Myocyte (in vitro differentiated cells): ENCODE data around the gene NCKAP5L. TPM values are rescaled to one million over a fixed set of nuclear protein-coding genes. Genes with fewer than 3 reads are reported as not detected.
"Not testable (repeated sequence)": the region's sequence is repeated elsewhere in the genome, so short reads cannot be mapped to it uniquely, and the experiment has no call there.

ENCODE experiments used
- DNase-seq: peaks from one replicate; pipeline ENCODE4 v3.0.0-alpha.2; 2012; ENCODE audit warnings: low read depth
- total RNA-seq: library from RNA; depleted of rRNA; stranded (reverse); fragments of >200 nt; gene quantifications from 2 replicates; pipeline ENCODE4 v1.2.3, GENCODE V29; 2014

NCKAP5L gene
- total RNA-seq, 1 donor from 2014 or later = 95.7 TPM

DNA sequence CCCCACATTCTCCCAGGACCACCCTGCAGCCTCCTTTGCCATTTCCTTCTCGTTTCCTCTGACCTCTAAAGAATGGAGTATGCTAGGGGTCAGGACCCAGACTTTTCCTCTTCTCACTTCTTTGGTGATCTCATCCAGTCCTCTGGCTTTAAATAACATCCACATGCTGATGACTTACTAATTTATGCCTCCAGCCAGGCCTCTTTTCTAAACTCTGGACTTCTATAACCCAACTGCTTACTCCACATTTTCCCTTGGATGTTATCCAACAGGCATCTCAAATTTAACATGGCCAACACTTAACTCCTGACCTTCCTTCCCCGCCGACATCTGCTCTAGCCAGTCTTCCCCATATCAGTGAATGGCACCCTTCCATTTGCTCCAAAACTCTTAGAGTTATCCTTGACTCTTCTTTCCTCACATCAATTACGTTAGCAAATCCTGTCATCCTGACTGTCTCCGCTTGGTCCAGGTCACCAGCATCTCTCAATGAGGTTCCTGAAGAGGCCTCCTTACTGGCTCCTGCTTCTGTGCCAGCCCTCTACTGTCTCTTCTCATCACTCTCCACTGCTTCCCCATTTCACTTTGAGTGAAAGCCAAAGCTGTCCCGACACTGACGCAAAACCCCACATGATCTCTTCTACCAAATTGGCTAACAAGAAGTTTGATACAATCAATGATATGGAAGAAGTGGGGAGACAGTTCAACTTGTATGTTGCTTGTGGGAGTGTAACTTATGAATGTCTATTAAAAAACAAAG lies 44.1 kb downstream of the NCKAP5L start:
- DNase-seq = peak; percentile 95

DNA sequence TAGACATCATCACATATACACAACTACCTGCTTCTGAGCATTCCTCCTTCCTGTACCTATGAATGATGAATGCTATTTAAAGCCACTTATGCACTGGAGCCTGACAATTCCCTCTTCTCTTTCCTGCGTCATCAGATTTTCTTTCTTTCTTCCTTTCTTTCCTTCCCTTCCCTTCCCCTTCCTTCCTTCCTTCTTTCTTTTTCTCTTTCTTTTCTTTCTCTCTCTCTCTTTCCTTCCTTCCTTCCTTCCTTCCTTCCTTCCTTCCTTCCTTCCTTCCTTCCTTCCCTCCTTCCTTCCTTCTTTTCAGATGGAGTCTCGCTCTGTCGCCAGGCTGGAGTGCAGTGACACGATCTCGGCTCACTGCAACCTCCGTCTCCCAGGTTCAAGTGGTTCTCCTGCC lies 47.3 kb downstream of the NCKAP5L start:
- DNase-seq = not testable (repeated sequence)

DNA sequence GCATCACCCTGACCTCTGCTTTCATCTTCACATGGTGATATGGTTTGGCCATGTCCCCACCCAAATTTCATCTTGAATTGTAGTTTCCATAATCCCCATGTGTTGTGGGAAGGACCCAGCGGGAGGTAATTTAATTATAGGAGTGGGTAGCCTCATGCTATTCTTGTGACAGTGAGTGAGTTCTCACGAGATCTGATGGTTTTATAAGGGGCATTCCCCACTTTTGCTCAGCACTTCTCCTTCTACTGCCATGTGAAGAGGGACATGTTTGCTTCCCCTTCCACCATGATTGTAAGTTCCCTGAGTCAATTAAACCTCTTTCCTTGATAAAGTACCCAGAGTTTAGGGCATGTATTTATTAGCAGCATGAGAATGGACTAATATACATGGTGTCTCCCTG lies 48.6 kb downstream of the NCKAP5L start:
- peak; percentile 71 for DNase-seq

DNA sequence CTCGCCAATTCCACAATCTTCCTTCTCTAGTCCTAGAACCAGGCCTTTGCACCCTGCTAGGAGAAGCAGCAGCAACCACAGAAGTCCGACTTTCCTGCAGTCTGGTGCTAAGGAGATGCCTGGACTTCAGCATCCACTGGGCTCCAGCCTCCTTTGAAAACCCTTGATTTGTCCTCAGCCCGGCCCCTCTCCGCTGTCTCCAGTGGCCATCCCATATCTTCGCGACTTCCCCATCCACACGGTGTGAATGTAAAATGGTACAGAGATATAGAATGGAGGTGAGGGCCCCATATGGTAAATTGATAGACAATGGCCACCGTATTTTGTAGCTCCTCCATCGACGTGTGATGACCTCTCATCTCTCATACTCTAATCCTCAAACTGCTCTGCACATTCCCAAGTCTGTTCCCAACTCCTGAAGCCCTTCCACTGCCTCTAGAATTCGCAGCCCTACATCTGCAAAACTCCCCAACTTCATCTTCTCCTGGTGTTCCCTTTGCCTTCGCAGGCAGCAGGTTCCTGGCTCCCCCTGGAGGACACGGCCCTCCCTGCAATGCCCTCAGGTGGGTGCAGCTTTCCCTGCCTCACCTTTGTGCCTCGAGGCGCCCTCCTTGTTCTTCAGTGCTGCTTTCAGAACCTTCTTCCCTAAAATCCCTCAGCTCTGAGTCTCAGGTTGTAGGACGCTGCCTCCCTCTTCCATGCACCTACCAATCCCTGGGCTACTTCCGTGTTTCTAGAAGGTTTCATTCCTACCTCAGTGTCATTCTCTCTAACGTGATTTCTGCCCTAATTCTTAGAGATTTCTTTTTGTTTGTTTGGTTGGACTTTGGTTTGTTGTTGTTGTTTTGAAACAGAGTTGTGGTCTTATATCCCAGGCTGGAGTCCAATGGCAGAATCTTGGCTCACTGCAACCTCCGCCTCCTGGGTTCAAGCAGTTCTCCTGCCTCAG lies 50.1 kb downstream of the NCKAP5L start:
- DNase-seq = peak; percentile 36

DNA sequence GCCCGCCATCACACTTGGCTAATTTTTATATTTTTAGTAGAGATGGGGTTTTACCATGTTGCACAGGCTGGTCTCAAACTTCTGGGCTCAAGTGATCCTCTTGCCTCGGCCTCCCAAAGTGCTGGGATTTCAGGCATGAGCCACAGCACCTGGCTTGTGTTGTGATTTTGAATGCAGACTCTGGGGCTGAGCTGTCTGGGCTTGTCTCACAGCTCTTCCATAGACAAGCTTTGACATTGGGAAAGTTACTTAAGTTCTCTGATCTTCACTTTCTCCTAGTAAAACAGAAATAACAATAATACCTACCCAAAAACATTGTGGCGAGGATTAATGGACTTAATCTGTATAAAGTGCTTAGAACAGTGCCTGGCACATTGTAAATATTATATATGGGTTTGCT lies 50.9 kb downstream of the NCKAP5L start:
- no peak for DNase-seq

DNA sequence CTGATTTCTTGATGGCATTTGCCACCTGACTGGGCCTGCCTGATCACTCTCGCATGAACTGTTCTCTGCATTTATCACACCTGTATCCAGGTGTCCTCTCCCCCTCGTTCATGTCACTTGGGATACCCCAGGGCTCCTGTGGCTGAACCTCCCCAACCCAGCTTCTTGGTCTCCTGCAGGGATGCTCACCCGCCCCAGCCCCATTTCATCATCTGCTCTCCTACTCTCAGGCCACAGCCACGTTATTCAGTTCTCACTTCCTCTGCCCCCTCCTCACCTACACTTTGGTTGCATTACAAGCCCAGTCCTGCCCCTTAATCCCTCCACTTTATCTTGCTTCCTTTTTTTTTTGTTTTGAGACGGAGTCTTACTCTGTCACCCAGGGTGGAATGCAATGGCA lies 51.4 kb downstream of the NCKAP5L start:
- DNase-seq = no peak

DNA sequence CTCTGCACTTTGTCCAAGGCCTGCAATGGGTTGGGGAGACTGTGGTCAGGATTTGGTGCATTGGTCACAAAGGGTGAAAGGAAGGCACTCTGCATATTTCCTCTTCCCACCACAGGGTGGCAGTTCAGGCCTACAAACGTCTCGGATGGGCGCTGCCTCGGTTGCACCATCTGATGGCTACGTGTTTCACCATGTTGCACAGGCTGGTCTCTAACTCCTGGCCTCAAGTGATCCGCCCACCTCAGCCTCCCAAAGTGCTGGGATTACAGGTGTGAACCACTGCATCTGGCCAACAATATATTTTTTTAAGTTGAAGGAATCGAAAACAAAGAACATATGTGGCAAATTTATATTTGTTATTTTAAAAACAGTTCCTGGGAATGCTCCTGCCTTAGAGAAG lies 51.8 kb downstream of the NCKAP5L start:
- DNase-seq = peak; percentile 81

DNA sequence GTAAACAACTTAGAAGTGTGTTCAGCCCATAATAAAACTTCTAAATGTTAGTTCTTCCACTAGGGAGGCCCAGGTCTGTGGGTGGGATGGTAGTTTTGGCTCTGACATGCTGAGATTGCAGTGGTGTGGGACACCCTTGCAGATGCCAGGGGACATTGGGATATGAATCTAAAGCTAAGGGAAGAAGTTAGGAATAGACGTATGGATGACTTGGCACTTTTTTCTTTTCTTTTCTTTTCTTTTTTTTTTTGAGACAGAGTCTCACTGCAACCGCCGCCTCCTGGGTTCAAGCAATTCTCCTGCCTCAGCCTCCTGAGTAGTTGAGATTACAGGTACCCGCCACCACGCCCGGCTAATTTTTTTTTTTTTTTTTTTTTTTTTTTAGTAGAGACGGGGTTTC lies 55.1 kb downstream of the NCKAP5L start:
- DNase-seq = not testable (repeated sequence)

DNA sequence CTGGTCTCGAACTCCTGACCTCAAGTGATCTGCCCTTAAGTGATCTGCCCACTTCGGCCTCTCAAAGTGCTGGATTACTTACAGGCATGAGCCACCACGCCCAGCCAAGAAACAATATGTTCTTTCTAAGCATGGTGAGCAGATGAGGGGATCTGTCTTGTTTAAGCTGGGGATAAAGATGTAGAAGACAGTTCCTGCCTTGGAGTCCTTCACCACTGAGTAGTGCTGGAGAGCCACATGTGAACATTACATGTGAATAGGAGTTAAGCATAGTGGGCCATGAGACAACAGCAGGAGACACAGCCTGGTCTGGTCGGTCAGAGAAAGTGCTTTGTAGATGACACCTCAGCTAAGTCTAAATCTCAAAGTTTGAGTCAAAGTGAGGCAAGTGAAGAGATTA lies 60.9 kb downstream of the NCKAP5L start:
- DNase-seq = no peak

DNA sequence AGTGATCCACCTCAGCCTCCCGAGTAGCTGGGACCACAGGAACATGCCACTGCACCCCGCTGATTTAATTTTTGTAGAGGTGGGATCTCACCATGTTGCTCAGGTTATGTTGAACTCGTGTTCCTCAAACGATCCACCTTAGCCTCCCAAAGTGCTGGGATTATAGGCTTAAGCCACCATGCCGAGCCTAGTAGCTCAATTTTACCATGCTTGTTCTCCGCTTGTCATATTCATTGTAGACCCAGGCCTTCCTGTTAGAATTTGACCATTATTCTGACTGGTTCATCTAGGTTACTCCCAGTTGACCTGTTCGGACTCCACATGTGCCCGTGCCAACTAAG lies 62.1 kb downstream of the NCKAP5L start:
- DNase-seq = no peak

DNA sequence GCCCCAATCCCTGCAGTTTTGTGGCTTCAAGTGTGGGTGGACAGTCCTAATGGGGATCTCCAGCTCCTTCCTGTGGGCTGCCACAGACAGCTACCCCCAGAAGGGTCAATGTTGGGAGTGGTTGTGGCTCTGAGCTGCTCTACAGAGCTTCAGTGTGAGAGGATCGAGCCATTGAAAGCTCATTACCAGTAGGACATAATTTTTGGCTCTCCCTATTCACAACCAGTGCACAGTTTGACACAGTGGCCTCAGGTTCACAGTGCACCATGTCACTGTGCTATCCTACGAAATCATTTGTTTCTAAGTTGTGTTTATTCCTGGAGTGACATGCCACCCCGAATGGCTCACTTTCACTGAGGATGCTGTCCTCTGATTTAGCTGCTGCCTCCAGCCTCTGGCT lies 64.1 kb downstream of the NCKAP5L start:
- DNase-seq = no peak

DNA sequence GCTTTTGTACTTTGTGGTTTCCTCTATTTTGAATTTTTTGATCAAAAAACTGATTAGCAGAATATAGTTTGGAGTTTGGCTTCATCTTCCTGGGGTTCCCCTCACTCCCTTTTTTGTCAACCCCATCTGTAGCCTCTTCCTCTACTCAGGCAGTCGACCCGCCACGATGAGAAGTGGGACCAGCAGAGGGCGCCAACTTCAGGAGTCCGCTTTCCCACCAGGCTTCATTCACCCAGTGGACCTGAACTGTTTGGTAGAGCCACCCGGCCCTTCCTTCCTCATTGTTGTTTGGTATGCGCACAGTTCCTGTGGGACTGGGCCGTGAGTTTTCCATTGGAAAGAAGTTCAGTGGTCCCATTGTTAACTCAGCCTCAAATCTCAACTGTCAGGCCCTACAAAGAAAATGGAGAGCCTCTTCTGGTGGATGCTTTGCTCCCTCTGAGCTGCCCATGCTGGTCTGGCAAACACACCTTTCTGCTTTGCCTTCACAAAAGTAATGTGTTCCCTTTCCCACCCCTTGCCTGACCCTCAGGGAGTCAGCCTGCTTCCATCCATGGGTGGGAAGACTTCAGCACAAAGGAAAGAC lies 65.1 kb downstream of the NCKAP5L start:
- peak; percentile 62 for DNase-seq

DNA sequence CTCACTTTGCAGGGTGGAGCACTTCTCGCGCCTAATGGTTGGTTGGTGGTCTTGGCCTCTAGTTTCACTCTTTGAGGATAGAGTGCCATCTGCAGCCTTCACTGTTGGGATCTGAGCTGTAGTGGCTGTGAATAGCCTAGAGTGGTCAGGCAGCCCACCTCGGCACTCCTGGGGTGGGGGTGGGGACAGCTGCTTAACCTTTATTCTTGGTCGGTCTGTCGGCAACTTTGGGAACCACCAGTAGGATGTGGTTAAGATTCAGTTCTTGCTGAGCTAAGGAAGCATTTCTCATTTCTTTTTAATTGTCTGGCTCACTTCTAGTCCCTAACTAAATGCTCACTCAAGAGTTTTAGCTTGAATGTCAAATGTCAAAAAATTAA lies 65.8 kb downstream of the NCKAP5L start:
- DNase-seq = no peak

DNA sequence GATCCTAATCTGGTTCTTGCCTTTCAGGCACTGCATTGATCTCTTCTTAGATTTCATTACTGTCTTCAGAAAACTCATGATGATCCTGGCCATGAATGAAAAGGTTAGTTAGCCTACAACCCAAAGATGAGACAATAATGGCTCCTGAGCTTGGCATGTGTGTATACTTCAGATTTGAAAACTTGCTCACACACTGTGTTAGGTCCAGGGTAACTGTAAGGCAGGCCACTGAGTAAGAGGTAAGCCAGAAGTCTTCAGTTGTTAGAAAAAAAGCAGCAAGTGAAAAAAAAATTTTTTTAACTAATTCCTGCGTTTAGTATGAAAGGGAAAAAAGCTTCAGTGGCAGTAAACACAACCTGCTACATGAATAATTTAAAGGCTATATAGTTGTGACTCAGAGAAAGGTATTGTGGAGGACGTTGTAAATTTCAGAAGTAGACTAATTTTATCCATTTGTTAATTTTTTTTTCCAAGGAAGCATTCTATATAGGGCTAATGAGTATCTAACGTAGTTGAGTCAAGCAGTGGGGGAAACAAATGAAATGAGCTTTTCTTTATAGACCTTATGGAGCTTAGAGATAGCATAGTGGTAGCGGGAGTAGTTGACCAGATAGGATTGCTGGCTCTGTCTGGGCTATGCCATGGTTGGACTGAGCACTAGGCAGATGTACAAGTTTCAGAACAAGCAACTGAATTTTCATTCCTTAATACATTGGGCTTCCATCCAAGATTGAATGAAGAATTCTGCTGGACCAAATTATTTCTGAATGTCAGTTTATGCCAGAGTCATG lies 66.3 kb downstream of the NCKAP5L start:
- DNase-seq = no peak

DNA sequence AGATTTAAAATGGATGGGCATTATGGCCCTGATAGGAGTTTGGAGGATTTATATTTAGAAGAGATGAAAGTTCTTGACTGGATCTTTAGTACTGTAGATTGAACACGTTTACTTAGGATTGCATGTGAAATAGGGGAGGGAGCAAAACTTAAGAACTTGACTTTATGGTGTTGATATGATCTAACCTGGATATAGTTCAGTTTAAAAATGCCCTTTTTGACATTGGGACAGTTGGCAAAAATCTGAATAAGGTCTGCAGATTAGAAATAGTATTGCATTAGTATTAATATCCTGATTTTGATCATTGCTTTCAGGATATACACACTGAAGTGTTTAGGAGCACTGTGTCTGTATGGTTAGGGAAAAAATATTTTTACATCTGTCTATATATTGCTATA lies 77.2 kb downstream of the NCKAP5L start:
- no peak for DNase-seq

DNA sequence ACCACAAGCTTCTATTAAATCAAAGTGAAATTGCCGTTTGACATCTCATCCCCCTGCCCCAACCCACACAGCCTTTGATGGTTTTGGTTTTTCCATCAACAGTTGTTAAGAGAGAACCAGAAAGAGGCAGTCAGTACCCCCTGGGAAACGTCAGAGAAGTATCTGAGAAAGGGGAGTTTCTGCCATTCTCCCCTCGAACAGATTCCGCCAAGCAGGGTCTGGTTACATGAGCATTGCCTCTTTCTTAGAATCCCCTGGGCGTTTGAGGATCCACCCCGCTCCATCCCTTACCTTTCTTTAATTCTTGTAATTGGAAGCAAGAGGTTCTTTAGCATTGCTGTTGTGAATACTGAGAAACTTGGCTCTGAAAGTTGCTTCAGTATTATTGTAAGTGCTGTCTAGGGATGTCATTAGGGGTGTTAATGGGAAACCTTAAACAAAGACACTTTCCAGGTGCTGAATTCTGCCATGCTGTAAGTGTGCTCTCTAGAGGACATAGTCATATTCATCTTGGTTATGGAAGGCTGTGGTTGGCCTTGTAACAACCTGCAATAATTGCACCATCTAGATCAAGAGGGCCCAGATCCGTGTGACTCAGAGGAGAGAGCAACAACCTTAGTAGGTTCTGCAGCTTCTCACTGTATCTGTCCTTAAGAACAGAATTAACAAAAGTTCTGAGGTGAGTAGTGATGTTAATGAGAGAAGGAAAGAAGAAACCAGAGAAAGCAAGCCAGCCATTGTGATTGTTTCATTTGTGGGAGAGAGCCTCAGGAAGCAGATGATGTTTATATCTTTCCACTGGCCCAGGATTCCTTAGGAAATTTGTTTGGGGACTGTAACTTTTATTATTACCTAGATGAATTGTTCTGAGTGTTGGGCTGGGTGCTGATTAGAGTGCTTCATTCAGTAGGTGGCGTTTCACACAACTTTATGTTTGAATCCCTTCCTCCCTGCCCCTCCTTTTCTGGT lies 77.9 kb downstream of the NCKAP5L start:
- no peak for DNase-seq

DNA sequence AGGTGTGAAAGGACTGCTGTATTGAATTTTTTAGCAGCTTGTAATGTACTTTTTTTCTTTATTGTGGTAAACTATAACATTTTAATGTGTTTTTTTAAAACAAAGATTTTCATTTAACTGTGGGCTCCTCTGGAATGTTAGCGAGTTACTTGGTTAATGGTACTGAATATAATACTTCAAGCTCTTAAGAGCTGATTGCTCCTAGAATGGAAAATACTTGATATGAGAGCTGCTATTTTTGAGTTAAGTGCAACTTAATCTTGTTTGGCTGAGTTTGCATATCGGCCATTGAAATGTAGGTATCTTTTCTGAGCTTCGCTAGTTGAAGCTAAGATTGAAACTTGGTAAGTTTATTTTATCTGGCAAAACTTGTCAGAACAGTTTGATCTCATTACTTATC lies 79.4 kb downstream of the NCKAP5L start:
- no peak for DNase-seq

DNA sequence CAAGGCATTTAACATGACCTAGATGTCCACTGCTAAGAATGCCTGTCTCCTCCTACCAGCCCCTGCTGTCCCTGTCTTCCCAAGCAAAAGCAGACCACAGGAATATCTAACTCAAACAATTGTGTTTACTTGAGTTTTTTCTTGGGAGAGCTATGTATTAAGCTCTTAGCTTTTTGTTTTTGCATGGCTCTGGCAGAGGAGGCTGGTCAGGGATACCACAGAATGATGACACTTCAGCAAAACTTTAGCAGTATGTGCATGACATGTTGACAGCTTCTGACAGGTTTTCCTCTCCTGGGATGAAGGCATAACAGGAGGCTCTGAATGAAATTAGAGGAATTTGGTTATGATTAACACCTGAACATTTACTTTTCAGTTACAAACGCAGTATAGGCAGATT lies 79.9 kb downstream of the NCKAP5L start:
- DNase-seq = peak; percentile 51

DNA sequence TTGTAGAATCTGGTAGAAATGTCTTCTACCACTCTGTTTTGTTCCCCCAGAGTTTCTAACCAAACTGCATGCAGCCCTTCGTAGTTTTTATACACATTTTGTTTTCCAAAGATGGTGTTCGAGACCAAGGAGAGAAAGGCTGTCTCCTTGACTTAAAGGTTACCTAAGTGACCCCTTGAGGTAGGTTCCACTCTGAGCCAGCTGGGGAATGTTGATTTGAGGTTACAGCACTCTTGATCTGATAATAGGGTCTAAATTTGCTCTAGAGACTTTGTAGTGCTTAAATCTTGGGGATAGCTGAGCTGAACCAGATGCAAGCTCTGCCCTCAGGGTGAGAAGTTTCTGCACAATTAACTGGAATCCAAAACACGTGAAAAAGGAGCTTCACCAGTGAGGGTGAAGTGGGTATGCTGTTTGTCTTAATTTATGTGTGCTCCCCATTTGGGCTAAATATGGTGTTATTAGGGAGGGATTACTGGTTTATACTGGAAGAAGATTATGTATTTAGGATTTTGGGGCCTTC lies 83.8 kb downstream of the NCKAP5L start:
- no peak for DNase-seq
